Measurements from ENCODE around the gene SOS2. TPM values are rescaled to one million over a fixed set of nuclear protein-coding genes. Genes with fewer than 3 reads are reported as not detected.

SOS2 gene
- total and polyA plus RNA-seq, 2 of the 8 experiments (the other 6 are each of a cell fraction or from before 2014, with no cell fraction given) = 2.8 to 12.7 TPM

GRCh38 chr14:50198499-50198898 is 32.9 kb downstream of the SOS2 start:
- Histone ChIP-seq H2BK120ac (replicated peaks; ENCODE audit: low read depth, low read length) (no peak overlapping the region), H4K20me1 (replicated peaks in 1 of 2; ENCODE audit: control insufficient read depth in 1 of 2, insufficient read depth in 2 of 2, low read length in 2 of 2) (peaks cover 0 to 1% of the 10 kb centered on the region in 2 experiments), H3K79me2 (ENCODE audit: control insufficient read depth in 1 of 2, insufficient read depth in 2 of 2, low read length in 2 of 2) (no peaks in the 10 kb centered on the region), H2BK12ac (ENCODE audit: low read depth, low read length) (no peak overlapping the region), H2BK15ac (ENCODE audit: low read length) (no peak overlapping the region), H3K27ac (ENCODE audit: low read depth, low read length) (no peak overlapping the region), H2BK20ac (ENCODE audit: low read length) (no peak overlapping the region), H3K79me1 (ENCODE audit: low read depth, low read length) (no peaks in the 10 kb centered on the region), H3K18ac (ENCODE audit: extremely low read depth, low read length) (no peak overlapping the region), H3K23ac (ENCODE audit: insufficient read length) (no peak overlapping the region), H3K4ac (replicated peaks; ENCODE audit: insufficient read length, low read depth, low read length) (no peak overlapping the region), H4K5ac (ENCODE audit: insufficient read length, low read depth, low read length) (no peak overlapping the region), H3K9ac (replicated peaks in 1 of 4; ENCODE audit: extremely low read depth in 1 of 4, low read depth in 3 of 4, low read length in 3 of 4) (no peak overlapping the region), H3K9me3 (ENCODE audit: insufficient read depth in 2 of 2, low read depth in 1 of 2, low read length in 1 of 2) (no peaks in the 10 kb centered on the region), H4K8ac (ENCODE audit: extremely low read depth, insufficient read depth, low read length) (no peak overlapping the region), H3K27me3 (replicated peaks in 1 of 4; ENCODE audit: control insufficient read depth in 3 of 4, extremely low read depth in 1 of 4, insufficient read depth in 3 of 4, low read length in 3 of 4) (no peaks in the 10 kb centered on the region), H3K14ac (ENCODE audit: insufficient read length) (no peak overlapping the region), H2AFZ (ENCODE audit: low read length) (no peak overlapping the region), H3K36me3 (ENCODE audit: control insufficient read depth in 2 of 4, insufficient read depth in 4 of 4, low read length in 3 of 4) (peaks cover 0 to 6% (median 0%) of the 10 kb centered on the region in 4 experiments; a peak in 2 of 8 replicates), H3K4me3 (ENCODE audit: extremely low read depth in 1 of 4, insufficient read depth in 2 of 4, low read depth in 3 of 4, low read length in 4 of 4) (no peak overlapping the region), H3K23me2 (ENCODE audit: low read depth, low read length) (no peaks in the 10 kb centered on the region), H3K4me2 (ENCODE audit: insufficient read depth in 1 of 2, low read depth in 2 of 2, low read length in 2 of 2) (no peak overlapping the region), H3K56ac (replicated peaks; ENCODE audit: insufficient read length, low read depth, low read length) (no peak overlapping the region), H2BK5ac (ENCODE audit: low read depth, low read length) (no peak overlapping the region), H3K4me1 (replicated peaks in 1 of 4; ENCODE audit: control insufficient read depth in 3 of 4, insufficient read depth in 4 of 4, low read length in 3 of 4) (no peaks in the 10 kb centered on the region), H2AK5ac (ENCODE audit: low read depth, low read length) (no peak overlapping the region), H4K91ac (replicated peaks; ENCODE audit: insufficient read length, low read length) (no peak overlapping the region)
- FAIRE-seq (no peak), DNase-seq (ENCODE audit: low read depth in 1 of 2, low spot score in 2 of 2) (no peak)
- CTCF ChIA-PET (ENCODE audit: partially characterized antibody) = no interaction called here
- TF ChIP-seq SP1 (IDR thresholded peaks at IDR 0.05; ENCODE audit: low read depth, low read length) = no peak
- TF ChIP-seq POLR2A (IDR thresholded peaks at IDR 0.05; ENCODE audit: control extremely low read depth in 1 of 2, low read depth in 2 of 2, low read length in 2 of 2) = no peak
- no peak for TF ChIP-seq SP2 (IDR thresholded peaks at IDR 0.05; ENCODE audit: low read length)
- 97% methylated on average over 2 of the region's 2 CpGs; no CpG with 5 or more reads in 1 of the 2 experiments for WGBS, 2 experiments (ENCODE audit: extremely low coverage in 1 of 2, insufficient coverage in 1 of 2, insufficient read length in 1 of 2, insufficient replicate concordance in 2 of 2, low coverage in 1 of 2, low lambda C conversion rate in 2 of 2, missing lambda C conversion rate in 1 of 2)
- POLR2A ChIA-PET (ENCODE audit: partially characterized antibody) = no interaction called here

All from H1 (cell line).